DND-41 (cell line): ENCODE measurements around the gene BRMS1.

Source experiments
- ATAC-seq: fragments of 200-7000 bp; cut with Tn5 transposase; 3 replicates; pipeline ENCODE4 v1.9.1; 2021; ENCODE audit warnings: low read depth; ENCODE audit not compliant: insufficient read depth
- DNase-seq: peaks from one replicate; pipeline ENCODE4 v3.0.0-alpha.2; 2020
- H2AFZ ChIP-seq: 2 replicates; pipeline ENCODE4 v1.6.0; 2012; ENCODE audit warnings: low read depth, low read length
- H3K27ac ChIP-seq: 2 replicates; pipeline ENCODE4 v1.5.1; 2012; ENCODE audit warnings: low read length, inconsistent platforms
- H3K27me3 ChIP-seq: fragments of 200-600 bp; sonication (generic); 2 replicates; pipeline ENCODE4 v1.6.0; 2012; ENCODE audit warnings: low read length, mild to moderate bottlenecking, inconsistent platforms; ENCODE audit not compliant: insufficient read depth, poor library complexity
- H3K36me3 ChIP-seq: 2 replicates; pipeline ENCODE4 v1.5.1; 2012; ENCODE audit warnings: low read length, inconsistent platforms; ENCODE audit not compliant: insufficient read depth
- H3K4me1 ChIP-seq: 2 replicates; pipeline ENCODE4 v1.5.1; 2012; ENCODE audit warnings: mild to moderate bottlenecking, low read length; ENCODE audit not compliant: insufficient read depth
- H3K4me2 ChIP-seq: 2 replicates; pipeline ENCODE4 v1.6.0; 2012; ENCODE audit warnings: mild to moderate bottlenecking, moderate library complexity, low read length, inconsistent platforms; ENCODE audit not compliant: insufficient read depth
- H3K4me3 ChIP-seq, 2 experiments: fragments of 200-600 bp in 1 of 2; shearing (Covaris generic) in 1 of 2; 2 replicates each; pipeline ENCODE4 v1.5.1; 2012 to 2016; ENCODE audit warnings: inconsistent platforms in 2 of 2, low read length in 2 of 2, mild to moderate bottlenecking in 2 of 2, low read depth in 1 of 2, moderate library complexity in 1 of 2
- H3K79me2 ChIP-seq: 2 replicates; pipeline ENCODE4 v1.6.0; 2012; ENCODE audit warnings: low read length, inconsistent platforms; ENCODE audit not compliant: insufficient read depth
- H3K9ac ChIP-seq: 2 replicates; pipeline ENCODE4 v1.6.0; 2012; ENCODE audit warnings: low read depth, mild to moderate bottlenecking, inconsistent platforms, low read length, moderate library complexity
- H3K9me3 ChIP-seq: 2 replicates; pipeline ENCODE4 v1.5.1; 2012; ENCODE audit warnings: low read length, moderate library complexity, mild to moderate bottlenecking, inconsistent platforms; ENCODE audit not compliant: insufficient read depth, severe bottlenecking
- H4K20me1 ChIP-seq: 2 replicates; pipeline ENCODE4 v1.6.0; 2012; ENCODE audit warnings: low read length; ENCODE audit not compliant: insufficient read depth
- EZH2 ChIP-seq: IDR thresholded peaks from 3 replicates; pipeline ENCODE4 v1.6.1; 2012; ENCODE audit warnings: borderline replicate concordance, low read depth, mild to moderate bottlenecking, moderate library complexity, low read length, inconsistent platforms; ENCODE audit not compliant: severe bottlenecking
- TF ChIP-seq, protein P1 (sequence below): IDR thresholded peaks from 2 replicates; pipeline ENCODE4 v1.5.1; 2012; ENCODE audit warnings: borderline replicate concordance, low read length, moderate library complexity, mild to moderate bottlenecking; ENCODE audit not compliant: poor library complexity, severe bottlenecking; ENCODE audit errors: extremely low read depth

The BRMS1 gene

DNA sequence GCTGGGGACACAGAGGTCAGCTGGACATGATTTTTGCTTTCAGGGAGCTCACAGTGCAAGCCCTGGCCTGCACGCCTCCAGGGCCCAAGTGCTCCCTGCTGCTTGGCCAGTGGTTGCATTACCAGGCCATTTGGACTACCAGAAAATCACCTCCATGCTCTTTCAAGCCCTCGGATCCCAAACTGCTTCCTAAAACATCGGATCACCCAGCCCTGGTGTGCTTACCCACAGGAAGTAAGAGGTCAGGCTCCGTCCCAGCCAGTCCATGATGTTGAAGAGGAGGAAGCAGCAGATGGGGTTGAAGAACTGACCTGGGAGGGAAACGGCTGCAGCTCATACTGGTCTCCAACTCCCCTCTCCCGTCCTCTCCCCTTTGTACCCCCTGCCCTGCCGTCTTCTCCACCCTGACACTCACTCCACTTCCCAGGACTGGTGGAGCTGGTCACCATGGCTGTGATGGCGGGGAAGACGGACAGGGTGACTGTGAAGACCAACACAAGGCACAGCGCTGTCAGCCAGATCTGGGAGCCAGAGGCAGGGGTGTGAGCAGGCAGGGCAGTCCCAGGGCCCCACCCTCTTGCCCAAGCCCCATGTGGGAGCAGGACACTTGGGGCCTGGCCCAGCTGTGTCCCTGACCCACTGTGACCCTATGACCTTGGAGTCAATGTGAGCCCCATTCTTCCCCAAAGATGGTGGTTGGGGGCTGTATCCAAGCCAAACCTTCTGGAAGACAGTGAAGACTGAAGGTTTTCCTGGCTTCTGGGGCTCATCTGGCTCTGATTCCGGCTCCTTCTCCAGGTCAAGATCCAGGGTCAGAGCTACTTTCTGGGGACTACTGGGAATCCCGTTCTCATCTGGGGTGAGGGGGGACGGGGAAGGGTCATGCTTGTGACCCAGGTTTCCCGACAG is 21.1 kb upstream of the BRMS1 start:
- Histone ChIP-seq H3K27me3 (no peaks in the 10 kb centered on the region), H2AFZ (no peak overlapping the region), H4K20me1 (peaks cover 7% of the 10 kb centered on the region; the same call in 1 of the 2 replicates), H3K4me2 (no peak overlapping the region), H3K9ac (no peak overlapping the region), H3K9me3 (no peaks in the 10 kb centered on the region), H3K4me3 (no peak overlapping the region), H3K36me3 (peaks cover 11% of the 10 kb centered on the region), H3K79me2 (no peaks in the 10 kb centered on the region), H3K27ac (no peak overlapping the region), H3K4me1 (peaks cover 2% of the 10 kb centered on the region)
- no peak for DNase-seq
- ATAC-seq = no peak
- TF ChIP-seq, protein P1, sequence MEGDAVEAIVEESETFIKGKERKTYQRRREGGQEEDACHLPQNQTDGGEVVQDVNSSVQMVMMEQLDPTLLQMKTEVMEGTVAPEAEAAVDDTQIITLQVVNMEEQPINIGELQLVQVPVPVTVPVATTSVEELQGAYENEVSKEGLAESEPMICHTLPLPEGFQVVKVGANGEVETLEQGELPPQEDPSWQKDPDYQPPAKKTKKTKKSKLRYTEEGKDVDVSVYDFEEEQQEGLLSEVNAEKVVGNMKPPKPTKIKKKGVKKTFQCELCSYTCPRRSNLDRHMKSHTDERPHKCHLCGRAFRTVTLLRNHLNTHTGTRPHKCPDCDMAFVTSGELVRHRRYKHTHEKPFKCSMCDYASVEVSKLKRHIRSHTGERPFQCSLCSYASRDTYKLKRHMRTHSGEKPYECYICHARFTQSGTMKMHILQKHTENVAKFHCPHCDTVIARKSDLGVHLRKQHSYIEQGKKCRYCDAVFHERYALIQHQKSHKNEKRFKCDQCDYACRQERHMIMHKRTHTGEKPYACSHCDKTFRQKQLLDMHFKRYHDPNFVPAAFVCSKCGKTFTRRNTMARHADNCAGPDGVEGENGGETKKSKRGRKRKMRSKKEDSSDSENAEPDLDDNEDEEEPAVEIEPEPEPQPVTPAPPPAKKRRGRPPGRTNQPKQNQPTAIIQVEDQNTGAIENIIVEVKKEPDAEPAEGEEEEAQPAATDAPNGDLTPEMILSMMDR = no peak
- no peak for TF ChIP-seq EZH2

DNA sequence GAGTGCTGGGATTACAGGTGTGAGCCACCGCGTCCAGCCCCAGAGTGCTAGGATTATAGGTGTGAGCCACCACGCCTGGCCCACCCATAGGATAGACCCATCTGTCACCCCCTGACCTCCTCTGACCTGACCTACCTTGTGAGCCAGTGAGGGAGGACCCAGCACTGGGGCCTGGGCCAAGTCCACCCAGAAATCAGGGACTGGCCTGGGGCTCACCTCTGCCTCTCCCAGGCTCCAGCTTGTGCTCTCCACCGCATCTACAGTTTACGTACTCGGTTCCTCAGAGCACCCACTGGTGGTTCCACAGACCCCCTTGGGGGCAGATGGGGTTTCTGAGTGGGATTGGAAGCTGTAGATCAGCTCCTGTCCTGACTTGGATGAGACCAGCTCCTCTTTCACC is 20.3 kb upstream of the BRMS1 start:
- no peak overlapping the region for H3K27ac ChIP-seq
- H3K4me2 ChIP-seq = no peak overlapping the region
- DNase-seq (no peak), ATAC-seq (no peak)
- no peaks in the 10 kb centered on the region for H3K27me3 ChIP-seq
- no peak overlapping the region for H3K9ac ChIP-seq
- H3K79me2 ChIP-seq = no peaks in the 10 kb centered on the region
- no peak for TF ChIP-seq EZH2
- TF ChIP-seq, protein P1 = no peak
- no peak overlapping the region for H3K4me3 ChIP-seq
- no peak overlapping the region for H2AFZ ChIP-seq
- H4K20me1 ChIP-seq = peaks cover 7% of the 10 kb centered on the region; the same call in 1 of the 2 replicates
- H3K4me1 ChIP-seq = no peaks in the 10 kb centered on the region
- H3K36me3 ChIP-seq = peaks cover 16% of the 10 kb centered on the region
- H3K9me3 ChIP-seq = no peaks in the 10 kb centered on the region

DNA sequence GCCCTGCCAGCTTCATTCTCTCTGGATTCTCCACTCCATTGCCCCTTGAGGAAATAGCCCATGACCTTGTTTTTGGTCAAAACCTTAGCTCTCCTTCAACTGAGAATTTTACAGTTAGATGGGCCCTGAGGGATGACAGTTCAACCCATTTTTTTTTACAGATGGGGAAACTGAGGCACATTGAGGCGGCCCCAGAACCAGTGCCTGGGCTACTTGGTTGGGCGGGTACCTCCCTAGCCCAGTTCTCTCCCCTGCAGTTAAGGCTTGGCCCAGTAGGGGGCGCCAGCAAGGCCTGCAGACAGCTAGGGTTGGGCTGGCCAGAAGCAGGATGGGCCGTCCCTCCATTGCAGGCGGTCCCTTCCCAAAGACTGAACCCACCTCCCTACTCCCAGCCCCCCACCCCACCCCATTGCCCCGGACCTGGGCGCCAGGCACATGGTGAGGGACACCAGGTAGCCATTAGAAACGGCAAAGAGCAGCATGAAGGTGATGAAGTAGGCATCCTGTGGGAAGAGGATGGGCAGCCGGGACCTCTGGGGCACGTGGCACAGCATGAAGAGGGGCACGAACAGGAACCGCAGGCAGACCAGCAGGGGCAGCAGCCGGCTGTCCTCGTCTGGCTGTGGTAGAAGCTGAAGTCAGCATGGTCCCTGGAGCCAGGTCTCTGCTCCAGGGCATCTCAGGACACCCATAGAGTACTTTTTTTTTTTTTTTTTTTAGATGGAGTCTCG is 19.1 kb upstream of the BRMS1 start:
- ATAC-seq (peak; percentile 69), DNase-seq (peak; percentile 68)
- Histone ChIP-seq H3K27me3 (no peaks in the 10 kb centered on the region), H3K9me3 (no peaks in the 10 kb centered on the region), H3K36me3 (peaks cover 17% of the 10 kb centered on the region), H3K4me1 (no peaks in the 10 kb centered on the region), H4K20me1 (0 out of 2 replicates have a peak, but pooled peaks cover 3% of the 10 kb centered on the region), H3K4me2 (no peak overlapping the region), H3K79me2 (no peaks in the 10 kb centered on the region), H3K4me3 (no peak overlapping the region), H2AFZ (no peak overlapping the region), H3K27ac (no peak overlapping the region), H3K9ac (no peak overlapping the region)
- no peak for TF ChIP-seq EZH2
- TF ChIP-seq, protein P1 = peak; percentile 80
